T-helper 1 cell treated with Interleukin-12 subunit alpha and Interleukin-12 subunit beta and Interleukin-4 antibody, amounts not matched to agents 30 μg/mL and 1 μg/mL, for 36 hours (primary cell): ENCODE results near the gene DHRS4.
A peak's percentile ranks its signal among the peaks of the same experiment; 100 is the strongest.

Experiments used
- H3K27ac Mint-ChIP-seq: one replicate; pipeline ENCODE4 v1.8.0; 2021; ENCODE audit warnings: mild to moderate bottlenecking, mixed read lengths
- H3K27me3 Mint-ChIP-seq: one replicate; pipeline ENCODE4 v1.8.0; 2021; ENCODE audit warnings: low read depth, mixed read lengths
- H3K36me3 Mint-ChIP-seq: one replicate; pipeline ENCODE4 v1.8.0; 2021; ENCODE audit warnings: low read depth, mixed read lengths
- H3K4me1 Mint-ChIP-seq: one replicate; pipeline ENCODE4 v1.8.0; 2021; ENCODE audit warnings: low read depth, mixed read lengths
- H3K4me3 Mint-ChIP-seq: one replicate; pipeline ENCODE4 v1.8.0; 2021; ENCODE audit warnings: mild to moderate bottlenecking, moderate library complexity, mixed read lengths
- H3K9me3 Mint-ChIP-seq: one replicate; pipeline ENCODE4 v1.8.0; 2021; ENCODE audit warnings: mixed read lengths

The DHRS4 gene

DNA sequence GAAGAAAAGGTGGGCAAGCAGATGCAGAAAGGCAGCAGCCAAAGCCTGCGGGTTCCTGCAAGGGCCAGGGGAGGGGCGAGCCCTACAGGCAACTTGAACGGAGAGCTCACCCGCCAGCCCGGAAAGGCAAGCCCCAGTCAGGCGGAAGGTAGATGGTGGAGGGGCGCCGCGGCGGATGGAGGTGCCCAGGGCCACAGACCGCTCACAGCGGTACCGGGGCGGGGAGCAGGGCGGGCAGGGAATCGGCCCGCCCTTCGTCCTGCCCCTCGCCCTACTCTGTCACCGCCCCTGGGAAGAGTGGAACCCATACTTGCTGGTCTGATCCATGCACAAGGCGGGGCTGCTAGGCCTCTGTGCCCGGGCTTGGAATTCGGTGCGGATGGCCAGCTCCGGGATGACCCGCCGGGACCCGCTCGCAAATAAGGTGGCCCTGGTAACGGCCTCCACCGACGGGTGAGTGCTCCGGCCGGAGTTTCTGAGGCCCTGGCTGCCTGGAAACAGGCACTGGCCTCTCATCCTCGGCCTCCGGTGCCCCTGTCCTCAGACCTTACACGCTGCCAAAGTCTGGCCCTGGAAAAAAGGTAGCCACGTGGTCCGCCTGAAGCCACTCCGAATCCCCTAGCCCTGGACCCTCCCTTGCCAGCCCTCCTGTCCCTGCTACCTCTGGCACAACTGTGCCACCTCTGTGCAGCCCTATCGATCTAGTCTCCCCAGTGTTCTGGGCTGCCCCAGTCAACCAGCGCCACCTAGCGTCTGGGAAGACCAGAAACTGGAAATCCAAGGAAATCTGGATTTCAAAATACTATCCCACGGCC, at the start of gene DHRS4:
Gene DHRS4 (plus strand): TSS at position 307 of the 815 bp plus-strand sequence. CDS start 19 bp downstream, at position 326.
- H3K36me3 Mint-ChIP-seq = peaks cover 7% of the 10 kb centered on the region

DNA sequence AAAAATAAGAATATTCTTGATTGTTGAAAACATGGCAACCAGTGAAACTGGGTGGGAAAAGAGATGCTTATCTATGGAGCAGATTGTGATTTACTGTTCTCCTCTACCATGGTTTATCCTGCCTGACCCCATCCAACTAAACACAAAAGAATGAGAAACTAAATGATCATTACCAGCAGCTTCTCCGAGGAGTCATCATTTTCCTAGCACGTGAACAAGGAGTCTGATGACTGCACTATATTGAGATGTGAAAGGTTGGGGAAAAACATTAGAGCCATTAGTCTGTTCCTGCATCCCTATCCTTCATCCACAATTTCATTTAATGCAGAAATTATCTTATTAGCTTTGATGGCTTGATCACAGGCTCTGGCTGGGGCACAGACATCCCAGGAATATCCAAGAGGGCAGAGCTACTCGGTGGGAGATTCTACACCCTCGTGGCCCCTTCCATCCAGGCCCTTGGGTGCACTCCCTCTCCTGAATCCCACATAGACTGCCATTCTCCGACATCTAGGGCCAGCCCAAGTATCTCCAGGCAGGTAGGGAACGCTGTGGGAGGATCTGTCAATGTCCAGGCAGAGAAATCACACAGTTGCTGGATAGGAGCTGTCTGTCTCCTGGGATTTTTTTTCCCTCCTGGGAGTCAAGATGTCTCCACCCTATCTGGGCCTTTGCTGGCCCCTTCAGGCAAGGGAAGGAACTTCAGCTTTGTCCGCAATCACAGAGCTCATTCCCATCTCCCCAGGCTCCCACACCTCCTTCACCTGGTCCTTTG, 43.3 kb upstream of the DHRS4 start:
- no peaks in the 10 kb centered on the region for H3K36me3 Mint-ChIP-seq
- no peaks in the 10 kb centered on the region for H3K9me3 Mint-ChIP-seq
- H3K27me3 Mint-ChIP-seq = peaks cover 13% of the 10 kb centered on the region
- no peak overlapping the region for H3K4me3 Mint-ChIP-seq
- H3K4me1 Mint-ChIP-seq = no peaks in the 10 kb centered on the region
- H3K27ac Mint-ChIP-seq = no peak overlapping the region

More for the DNA sequence above, at the start of gene DHRS4:
- Mint-ChIP-seq H3K4me3 (peak within 1 kb of the TSS; percentile 95), H3K4me1 (peaks cover 21% of the 10 kb centered on the region), H3K27ac (peak within 1 kb of the TSS; percentile 86), H3K27me3 (peaks cover 1% of the 10 kb centered on the region), H3K9me3 (peaks cover 8% of the 10 kb centered on the region)

DNA sequence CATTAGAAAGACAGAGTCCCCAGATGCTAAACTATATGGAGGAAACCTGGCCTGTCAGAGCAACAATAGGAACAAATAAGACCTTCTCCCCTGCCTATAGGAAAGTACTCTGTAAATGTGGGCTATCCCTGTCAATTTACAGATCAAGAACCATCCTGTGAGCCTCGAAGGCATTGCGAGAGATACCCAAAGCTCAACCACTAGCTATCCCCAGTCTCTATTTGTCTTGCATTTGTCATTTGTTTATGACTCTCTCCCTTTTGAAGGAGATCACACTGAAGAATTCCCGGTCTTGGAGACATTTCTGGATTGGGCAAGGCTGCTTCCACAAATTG, 42.7 kb upstream of the DHRS4 start:
- Mint-ChIP-seq H3K27me3 (peaks cover 13% of the 10 kb centered on the region), H3K4me1 (no peaks in the 10 kb centered on the region), H3K9me3 (no peaks in the 10 kb centered on the region), H3K27ac (no peak overlapping the region), H3K4me3 (no peak overlapping the region), H3K36me3 (no peaks in the 10 kb centered on the region)

DNA sequence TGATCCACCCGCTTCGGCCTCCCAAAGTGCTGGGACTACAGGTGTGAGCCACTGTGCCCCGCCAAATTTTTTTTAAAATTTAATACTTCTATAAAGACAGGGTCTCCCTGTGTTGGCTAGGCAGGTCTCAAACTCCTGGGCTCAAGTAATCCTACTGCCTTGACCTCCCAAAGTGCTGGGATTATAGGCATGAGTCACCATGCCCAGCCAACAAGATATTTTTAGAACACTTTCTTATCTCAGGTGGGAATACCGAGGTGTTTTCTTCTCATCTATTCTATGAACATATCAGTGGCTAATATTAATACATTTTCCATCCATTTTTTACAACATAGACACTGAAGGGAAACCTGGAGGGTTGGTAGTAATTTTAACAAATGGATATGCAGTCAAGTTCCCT, 38.0 kb upstream of the DHRS4 start:
- Mint-ChIP-seq H3K27me3 (peaks cover 4% of the 10 kb centered on the region), H3K4me1 (no peaks in the 10 kb centered on the region), H3K4me3 (no peak overlapping the region), H3K36me3 (no peaks in the 10 kb centered on the region), H3K27ac (no peak overlapping the region), H3K9me3 (no peaks in the 10 kb centered on the region)

DNA sequence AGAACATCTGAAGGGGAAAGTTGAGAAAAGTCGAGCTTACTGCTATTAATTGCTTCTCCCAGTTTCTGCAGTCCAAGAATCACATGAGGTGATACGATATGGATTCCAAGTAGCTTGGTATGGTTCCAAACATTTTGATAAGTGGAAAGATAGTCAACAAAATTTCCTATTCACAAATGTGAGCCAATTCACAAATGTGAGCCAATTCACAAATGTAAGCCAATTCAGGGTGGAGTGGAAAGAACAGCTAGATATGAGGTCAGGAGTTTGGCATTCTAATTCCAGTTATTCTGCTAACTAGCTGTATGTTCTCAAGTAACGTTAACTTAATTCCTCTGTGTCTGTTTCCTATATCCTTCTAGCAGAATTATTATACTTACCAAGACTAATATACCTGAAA, 37.6 kb upstream of the DHRS4 start:
- no peak overlapping the region for H3K27ac Mint-ChIP-seq
- H3K36me3 Mint-ChIP-seq = no peaks in the 10 kb centered on the region
- no peak overlapping the region for H3K4me3 Mint-ChIP-seq
- no peaks in the 10 kb centered on the region for H3K4me1 Mint-ChIP-seq
- peaks cover 4% of the 10 kb centered on the region for H3K27me3 Mint-ChIP-seq
- no peaks in the 10 kb centered on the region for H3K9me3 Mint-ChIP-seq

DNA sequence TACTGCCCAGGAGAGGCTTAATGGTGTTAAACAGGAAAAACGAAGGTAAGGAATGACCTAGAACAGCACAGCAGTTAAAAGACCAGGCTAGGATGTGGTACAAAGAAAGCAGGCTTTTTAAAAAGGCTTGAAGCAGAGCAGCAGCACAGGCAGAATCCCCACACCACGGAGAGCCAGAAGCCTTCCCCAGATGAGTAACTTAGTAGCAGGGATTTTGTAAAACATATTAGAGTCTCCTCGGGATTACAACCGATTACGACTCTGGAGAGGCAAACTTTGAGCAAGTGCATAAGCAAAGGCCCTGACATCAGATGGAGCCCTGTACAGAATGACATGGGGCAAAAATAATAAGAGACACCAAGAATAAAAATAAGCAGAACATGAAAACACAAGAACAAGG, 37.1 kb upstream of the DHRS4 start:
- Mint-ChIP-seq H3K9me3 (no peaks in the 10 kb centered on the region), H3K4me1 (no peaks in the 10 kb centered on the region), H3K36me3 (no peaks in the 10 kb centered on the region), H3K27me3 (peaks cover 4% of the 10 kb centered on the region), H3K27ac (no peak overlapping the region), H3K4me3 (no peak overlapping the region)

DNA sequence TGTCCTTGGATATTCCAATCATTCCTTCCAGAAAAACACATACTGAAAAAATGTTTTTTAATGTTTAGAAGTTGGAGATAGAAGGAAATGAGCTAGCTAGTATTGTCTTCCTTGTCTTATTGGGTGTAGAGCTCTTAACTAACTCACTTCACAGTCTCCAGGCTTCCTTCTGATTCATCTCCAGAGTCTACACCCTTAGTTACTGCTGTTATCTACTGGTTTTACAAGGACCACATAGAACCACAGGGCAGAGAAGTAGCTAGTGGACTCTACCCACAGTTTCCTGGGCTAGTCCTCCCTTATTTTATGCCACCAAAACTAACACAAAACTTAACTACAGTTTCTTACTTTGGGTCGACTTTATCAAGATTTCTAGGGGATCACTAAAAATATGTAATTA, 31.0 kb upstream of the DHRS4 start:
- Mint-ChIP-seq H3K27ac (no peak overlapping the region), H3K36me3 (no peaks in the 10 kb centered on the region), H3K4me3 (no peak overlapping the region), H3K4me1 (no peaks in the 10 kb centered on the region), H3K9me3 (no peaks in the 10 kb centered on the region), H3K27me3 (no peaks in the 10 kb centered on the region)

DNA sequence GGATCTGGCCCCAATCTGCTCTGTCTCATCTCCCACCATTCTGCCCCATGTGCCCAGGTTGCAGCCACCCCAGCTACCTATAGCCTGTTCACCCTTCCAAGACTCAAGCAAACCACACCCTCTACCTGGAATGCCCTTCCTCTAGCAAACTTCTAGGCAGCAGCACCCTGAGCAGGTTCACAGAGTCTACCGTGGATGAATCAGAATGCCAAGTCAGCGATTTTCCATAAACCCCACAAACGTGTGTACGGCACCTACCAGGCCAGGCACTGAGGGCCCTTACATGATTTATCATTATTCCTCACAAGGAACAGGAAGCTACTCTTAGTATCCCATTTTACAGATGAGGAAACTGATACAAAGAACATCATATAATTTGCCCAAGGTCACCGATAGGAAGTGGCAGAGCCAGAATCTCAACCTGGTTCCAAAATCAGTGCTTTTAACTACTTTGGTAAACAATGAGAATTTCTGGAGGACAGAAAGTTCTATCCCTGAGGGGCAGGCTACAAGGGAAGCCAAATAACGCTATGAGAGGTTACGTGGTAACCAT, 28.0 kb upstream of the DHRS4 start:
- H3K36me3 Mint-ChIP-seq = no peaks in the 10 kb centered on the region
- no peak overlapping the region for H3K27ac Mint-ChIP-seq
- no peaks in the 10 kb centered on the region for H3K4me1 Mint-ChIP-seq
- H3K9me3 Mint-ChIP-seq = no peaks in the 10 kb centered on the region
- no peak overlapping the region for H3K4me3 Mint-ChIP-seq
- peaks cover 10% of the 10 kb centered on the region for H3K27me3 Mint-ChIP-seq

DNA sequence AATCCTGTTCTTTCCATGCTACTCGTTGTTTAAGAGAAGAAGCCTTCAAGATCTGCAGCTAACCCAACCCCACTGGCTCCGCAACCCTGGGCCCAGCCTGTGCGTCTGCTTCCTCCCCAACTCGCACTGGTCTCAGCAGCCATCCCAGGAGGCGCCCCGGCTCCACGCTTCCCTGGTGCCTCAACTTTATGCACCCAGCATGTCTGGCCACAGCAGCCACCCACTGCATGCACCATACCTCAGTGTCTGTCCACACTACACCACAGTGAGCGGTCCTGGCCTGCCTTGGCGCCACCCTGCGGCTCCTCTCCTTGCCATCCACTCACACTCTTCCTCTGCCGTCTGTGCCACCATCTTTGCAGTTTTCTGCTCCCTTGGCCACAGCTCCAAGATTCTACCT, 27.0 kb upstream of the DHRS4 start:
- Mint-ChIP-seq H3K36me3 (no peaks in the 10 kb centered on the region), H3K4me3 (no peak overlapping the region), H3K27me3 (peaks cover 10% of the 10 kb centered on the region), H3K9me3 (no peaks in the 10 kb centered on the region), H3K27ac (no peak overlapping the region), H3K4me1 (no peaks in the 10 kb centered on the region)

DNA sequence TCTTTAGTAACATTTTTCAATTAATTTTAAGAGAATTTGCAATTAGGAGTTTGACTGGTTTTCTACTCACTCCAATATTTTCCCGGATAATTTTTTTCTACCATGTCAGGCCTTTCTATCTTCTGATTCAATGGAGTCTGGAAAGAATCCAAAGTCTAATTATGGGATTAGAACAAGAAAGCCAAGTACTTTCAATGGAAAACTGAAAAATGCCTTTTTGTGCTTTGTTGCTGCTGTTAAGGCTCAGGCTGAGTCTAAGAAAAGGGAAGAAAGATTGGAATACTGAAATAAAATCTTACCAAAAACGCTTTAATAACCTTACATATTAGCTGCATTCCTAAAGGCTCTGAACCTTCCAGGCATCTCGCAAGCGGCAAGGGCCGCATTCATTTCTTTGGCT, 24.4 kb upstream of the DHRS4 start:
- H3K4me3 Mint-ChIP-seq = no peak overlapping the region
- H3K9me3 Mint-ChIP-seq = no peaks in the 10 kb centered on the region
- H3K4me1 Mint-ChIP-seq = no peaks in the 10 kb centered on the region
- H3K27ac Mint-ChIP-seq = no peak overlapping the region
- peaks cover 10% of the 10 kb centered on the region for H3K27me3 Mint-ChIP-seq
- no peaks in the 10 kb centered on the region for H3K36me3 Mint-ChIP-seq

DNA sequence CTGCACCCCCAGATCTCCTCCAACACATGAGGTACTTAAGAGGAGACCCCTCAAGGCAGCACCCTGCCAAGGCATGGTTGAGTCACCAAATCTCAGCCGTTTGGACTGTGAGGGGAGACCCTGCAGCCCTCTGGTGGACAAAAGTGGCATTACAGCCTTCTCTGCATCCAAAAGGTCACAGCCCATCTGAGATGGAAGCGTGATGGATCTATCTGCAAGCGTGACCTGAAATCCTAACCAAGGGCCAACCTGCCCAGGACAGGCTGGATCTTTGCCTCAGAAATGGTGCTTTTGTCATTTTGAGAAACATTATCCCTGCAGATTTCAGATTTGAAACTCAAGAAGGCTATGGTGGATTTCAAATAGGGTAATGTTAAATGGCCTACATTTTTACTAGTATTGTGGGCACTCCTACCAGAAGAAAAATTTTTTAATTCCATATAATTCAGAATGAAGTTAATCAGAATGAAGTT, 23.7 kb upstream of the DHRS4 start:
- Mint-ChIP-seq H3K27ac (no peak overlapping the region), H3K4me3 (no peak overlapping the region), H3K4me1 (no peaks in the 10 kb centered on the region), H3K27me3 (peaks cover 10% of the 10 kb centered on the region), H3K9me3 (no peaks in the 10 kb centered on the region), H3K36me3 (no peaks in the 10 kb centered on the region)

DNA sequence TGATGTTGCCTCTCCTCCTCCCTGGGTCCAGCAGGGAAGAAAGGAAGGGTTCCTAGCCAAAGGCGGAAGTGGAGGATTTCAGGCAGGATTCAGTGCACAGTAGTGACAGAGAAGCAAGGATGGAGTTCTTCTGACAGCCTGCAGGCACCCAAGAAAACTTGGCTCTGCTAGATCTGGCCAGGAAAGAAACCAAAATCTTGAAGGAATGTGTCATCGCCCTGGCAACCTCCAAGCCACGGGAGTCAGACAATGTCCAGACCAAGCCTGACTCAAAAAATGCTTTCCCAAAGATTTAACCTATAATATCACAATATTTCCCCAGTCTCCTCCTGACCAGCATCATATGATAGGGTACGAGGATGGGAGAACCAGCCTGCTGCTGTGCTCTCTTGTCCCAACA, 22.8 kb upstream of the DHRS4 start:
- H3K36me3 Mint-ChIP-seq = no peaks in the 10 kb centered on the region

DNA sequence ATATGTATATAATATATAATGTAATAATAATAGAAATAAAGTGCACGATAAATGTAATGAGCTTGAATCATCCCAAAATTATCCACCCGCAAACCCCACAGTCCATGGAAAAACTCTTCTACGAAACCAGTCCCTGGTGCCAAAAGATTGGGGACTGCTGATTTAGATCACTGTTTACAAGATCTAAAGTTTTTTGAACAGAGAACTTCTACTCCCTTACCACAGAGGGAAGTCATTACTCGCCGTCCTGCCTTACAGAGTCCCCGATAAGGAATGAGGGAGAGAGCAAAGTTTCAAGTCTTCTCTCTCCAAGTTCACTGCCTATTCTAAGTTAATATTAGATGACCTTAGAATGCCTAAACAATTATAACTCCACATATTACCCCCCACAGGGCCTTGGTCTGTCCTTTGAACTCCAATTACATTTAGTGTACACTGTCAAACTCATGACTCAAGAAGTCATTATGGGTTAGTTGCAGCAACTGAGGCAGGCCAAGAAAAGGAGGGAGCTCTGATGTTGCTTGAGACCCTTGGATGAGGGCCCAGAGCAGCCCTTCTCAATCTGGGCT, 21.8 kb upstream of the DHRS4 start:
- Mint-ChIP-seq H3K4me1 (no peaks in the 10 kb centered on the region), H3K36me3 (no peaks in the 10 kb centered on the region), H3K9me3 (no peaks in the 10 kb centered on the region), H3K4me3 (no peak overlapping the region), H3K27ac (no peak overlapping the region), H3K27me3 (peaks cover 10% of the 10 kb centered on the region)

More for the DNA sequence above, 22.8 kb upstream of the DHRS4 start:
- peaks cover 10% of the 10 kb centered on the region for H3K27me3 Mint-ChIP-seq
- no peaks in the 10 kb centered on the region for H3K4me1 Mint-ChIP-seq
- H3K9me3 Mint-ChIP-seq = no peaks in the 10 kb centered on the region
- H3K4me3 Mint-ChIP-seq = no peak overlapping the region
- H3K27ac Mint-ChIP-seq = no peak overlapping the region

DNA sequence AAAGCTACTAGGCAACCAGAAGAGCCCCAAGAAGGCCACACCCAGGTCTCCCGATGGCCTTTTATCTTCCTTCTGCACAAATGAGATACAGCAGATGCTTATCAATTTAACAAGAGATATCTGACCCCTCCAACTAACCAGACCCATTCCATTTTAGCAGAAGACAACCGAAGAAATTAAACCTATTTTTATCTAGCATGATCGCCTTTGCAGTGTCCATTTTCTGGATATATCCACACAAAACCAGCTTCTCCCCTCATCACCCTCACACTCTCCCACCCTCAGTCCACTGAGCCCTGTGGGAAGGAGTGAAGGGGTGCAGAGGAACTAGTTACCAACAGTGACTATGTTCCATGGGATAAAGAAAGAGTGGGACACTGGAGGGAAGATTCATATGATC, 20.9 kb upstream of the DHRS4 start:
- H3K4me3 Mint-ChIP-seq = no peak overlapping the region

More for the DNA sequence above, 20.9 kb upstream of the DHRS4 start:
- H3K36me3 Mint-ChIP-seq = no peaks in the 10 kb centered on the region
- no peak overlapping the region for H3K27ac Mint-ChIP-seq
- no peaks in the 10 kb centered on the region for H3K4me1 Mint-ChIP-seq
- H3K9me3 Mint-ChIP-seq = no peaks in the 10 kb centered on the region
- H3K27me3 Mint-ChIP-seq = peaks cover 10% of the 10 kb centered on the region
